Activated T-helper 2 cell treated with anti-CD3 and anti-CD28 coated beads, Interferon-gamma antibody, Interleukin-2, Interleukin-4, amounts not matched to agents 10 μg/mL and 5 μg/mL and 100 μg/mL, durations not matched to agents 14 hours and 24 hours and 36 hours (primary cell): ENCODE results near the gene FAM163A. TPM values are rescaled to one million over a fixed set of nuclear protein-coding genes. Genes with fewer than 3 reads are reported as not detected.

Experiments used
- DNase-seq: peaks from one replicate; pipeline ENCODE4 v3.0.0; 2021; ENCODE audit warnings: low spot score
- H3K27ac Mint-ChIP-seq: one replicate; pipeline ENCODE4 v1.8.0; 2021; ENCODE audit warnings: mixed read lengths
- H3K27me3 Mint-ChIP-seq: one replicate; pipeline ENCODE4 v1.8.0; 2021; ENCODE audit warnings: low read depth, mixed read lengths
- H3K36me3 Mint-ChIP-seq: one replicate; pipeline ENCODE4 v1.8.0; 2021; ENCODE audit warnings: low read depth, mixed read lengths
- H3K4me1 Mint-ChIP-seq: one replicate; pipeline ENCODE4 v1.8.0; 2021; ENCODE audit warnings: low read depth, mixed read lengths
- H3K4me3 Mint-ChIP-seq: one replicate; pipeline ENCODE4 v1.8.0; 2021; ENCODE audit warnings: low read depth, mild to moderate bottlenecking, moderate library complexity, mixed read lengths
- H3K9me3 Mint-ChIP-seq: one replicate; pipeline ENCODE4 v1.8.0; 2021; ENCODE audit warnings: mixed read lengths
- intact Hi-C: fragments of 100-400 bp; cut with micrococcal nuclease; formaldehyde crosslinking; loops from one replicate; pipeline ENCODE4 v1.15.1; 2023
- total RNA-seq: library from RNA; stranded (reverse); gene quantifications from 2 replicates; pipeline ENCODE4 v1.2.3, GENCODE V29; 2022

The FAM163A gene
- total RNA-seq, 1 donor from 2014 or later: not detected

- intact Hi-C loops: loop anchor here (2.0 kb wide), 1 partner anchor 67 kb away; the partner anchor contains the start of gene TOR1AIP1
- DNase-seq: no peak
- H3K27me3 Mint-ChIP-seq: peaks cover 25% of the 10 kb centered on the region
- peaks cover 14% of the 10 kb centered on the region for H3K4me1 Mint-ChIP-seq
- H3K36me3 Mint-ChIP-seq: no peaks in the 10 kb centered on the region
- peak overlapping the region; percentile 83 for H3K4me3 Mint-ChIP-seq
- H3K9me3 Mint-ChIP-seq: no peaks in the 10 kb centered on the region
- no peak overlapping the region for H3K27ac Mint-ChIP-seq
These were observed 72.5 kb downstream of the FAM163A start for GRCh38 chr1:179815641-179816040.

- H3K4me1 Mint-ChIP-seq: peaks cover 14% of the 10 kb centered on the region
- no peak overlapping the region for H3K27ac Mint-ChIP-seq
- no peak for DNase-seq
- peak overlapping the region; percentile 83 for H3K4me3 Mint-ChIP-seq
- intact Hi-C loops: no loop called here
- H3K36me3 Mint-ChIP-seq: no peaks in the 10 kb centered on the region
- H3K27me3 Mint-ChIP-seq: peaks cover 22% of the 10 kb centered on the region
- H3K9me3 Mint-ChIP-seq: no peaks in the 10 kb centered on the region
These were observed 73.3 kb downstream of the FAM163A start for GRCh38 chr1:179816196-179816960.

GRCh38 chr1:179817056-179817455 is 74.0 kb downstream of the FAM163A start:
- intact Hi-C loops: no loop called here
- H3K4me3 Mint-ChIP-seq: no peak overlapping the region
- no peak overlapping the region for H3K27ac Mint-ChIP-seq
- H3K4me1 Mint-ChIP-seq: peaks cover 14% of the 10 kb centered on the region
- no peaks in the 10 kb centered on the region for H3K36me3 Mint-ChIP-seq
- peaks cover 19% of the 10 kb centered on the region for H3K27me3 Mint-ChIP-seq
- H3K9me3 Mint-ChIP-seq: no peaks in the 10 kb centered on the region
- no peak for DNase-seq

GRCh38 chr1:179817789-179818188 is 74.7 kb downstream of the FAM163A start:
- Mint-ChIP-seq H3K27ac (no peak overlapping the region), H3K4me1 (peaks cover 14% of the 10 kb centered on the region), H3K36me3 (no peaks in the 10 kb centered on the region), H3K9me3 (no peaks in the 10 kb centered on the region), H3K4me3 (no peak overlapping the region), H3K27me3 (peaks cover 17% of the 10 kb centered on the region)
- no peak for DNase-seq
- intact Hi-C loops: no loop called here

- Mint-ChIP-seq H3K9me3 (no peaks in the 10 kb centered on the region), H3K4me1 (peaks cover 14% of the 10 kb centered on the region)
These were observed 75.2 kb downstream of the FAM163A start for GRCh38 chr1:179818260-179818659.

GRCh38 chr1:179818743-179819173 is 75.7 kb downstream of the FAM163A start:
- DNase-seq: no peak
- Mint-ChIP-seq H3K4me1 (peaks cover 14% of the 10 kb centered on the region), H3K27me3 (peaks cover 17% of the 10 kb centered on the region), H3K27ac (no peak overlapping the region), H3K4me3 (no peak overlapping the region), H3K36me3 (no peaks in the 10 kb centered on the region), H3K9me3 (no peaks in the 10 kb centered on the region)
- intact Hi-C loops: no loop called here

More at GRCh38 chr1:179818260-179818659, 75.2 kb downstream of the FAM163A start:
- Mint-ChIP-seq H3K36me3 (no peaks in the 10 kb centered on the region), H3K27me3 (peaks cover 17% of the 10 kb centered on the region), H3K27ac (no peak overlapping the region), H3K4me3 (no peak overlapping the region)
- DNase-seq: no peak
- intact Hi-C loops: no loop called here

GRCh38 chr1:179820226-179820970 is 77.3 kb downstream of the FAM163A start:
- DNase-seq: no peak
- Mint-ChIP-seq H3K9me3 (no peaks in the 10 kb centered on the region), H3K36me3 (no peaks in the 10 kb centered on the region), H3K27ac (no peak overlapping the region), H3K4me1 (peaks cover 6% of the 10 kb centered on the region), H3K27me3 (peaks cover 15% of the 10 kb centered on the region), H3K4me3 (no peak overlapping the region)
- intact Hi-C loops: no loop called here

GRCh38 chr1:179821524-179821923 is 78.4 kb downstream of the FAM163A start:
- H3K4me1 Mint-ChIP-seq: no peaks in the 10 kb centered on the region

GRCh38 chr1:179822065-179822464 is 79.0 kb downstream of the FAM163A start:
- no peak overlapping the region for H3K4me3 Mint-ChIP-seq
- no peak for DNase-seq
- intact Hi-C loops: no loop called here
- H3K4me1 Mint-ChIP-seq: no peaks in the 10 kb centered on the region
- no peaks in the 10 kb centered on the region for H3K36me3 Mint-ChIP-seq
- no peaks in the 10 kb centered on the region for H3K9me3 Mint-ChIP-seq
- H3K27me3 Mint-ChIP-seq: peaks cover 3% of the 10 kb centered on the region
- H3K27ac Mint-ChIP-seq: no peak overlapping the region

More at GRCh38 chr1:179821524-179821923, 78.4 kb downstream of the FAM163A start:
- H3K9me3 Mint-ChIP-seq: no peaks in the 10 kb centered on the region
- H3K27ac Mint-ChIP-seq: no peak overlapping the region
- no peaks in the 10 kb centered on the region for H3K36me3 Mint-ChIP-seq
- intact Hi-C loops: no loop called here
- peaks cover 5% of the 10 kb centered on the region for H3K27me3 Mint-ChIP-seq
- no peak overlapping the region for H3K4me3 Mint-ChIP-seq
- no peak for DNase-seq

- H3K36me3 Mint-ChIP-seq: no peaks in the 10 kb centered on the region
- H3K4me3 Mint-ChIP-seq: no peak overlapping the region
- intact Hi-C loops: no loop called here
- H3K27ac Mint-ChIP-seq: no peak overlapping the region
- H3K27me3 Mint-ChIP-seq: no peaks in the 10 kb centered on the region
- no peak for DNase-seq
- H3K4me1 Mint-ChIP-seq: no peaks in the 10 kb centered on the region
- H3K9me3 Mint-ChIP-seq: no peaks in the 10 kb centered on the region
These were observed 80.6 kb downstream of the FAM163A start for GRCh38 chr1:179823693-179824092.

GRCh38 chr1:179824265-179824664 is 81.2 kb downstream of the FAM163A start:
- Mint-ChIP-seq H3K4me1 (no peaks in the 10 kb centered on the region), H3K36me3 (no peaks in the 10 kb centered on the region), H3K27ac (no peak overlapping the region), H3K27me3 (no peaks in the 10 kb centered on the region), H3K9me3 (no peaks in the 10 kb centered on the region), H3K4me3 (no peak overlapping the region)
- intact Hi-C loops: no loop called here
- no peak for DNase-seq

GRCh38 chr1:179825206-179825605 is 82.1 kb downstream of the FAM163A start:
- DNase-seq: no peak
- H3K36me3 Mint-ChIP-seq: no peaks in the 10 kb centered on the region
- no peaks in the 10 kb centered on the region for H3K9me3 Mint-ChIP-seq
- intact Hi-C loops: no loop called here
- no peaks in the 10 kb centered on the region for H3K4me1 Mint-ChIP-seq
- no peak overlapping the region for H3K4me3 Mint-ChIP-seq
- no peak overlapping the region for H3K27ac Mint-ChIP-seq
- no peaks in the 10 kb centered on the region for H3K27me3 Mint-ChIP-seq
